D341Med (cell line): ENCODE data around the gene BAHCC1.
"Not testable (repeated sequence)": the region's sequence is repeated elsewhere in the genome, so short reads cannot be mapped to it uniquely, and the experiment has no call there.

ENCODE experiments used
- DNase-seq: peaks from one replicate; pipeline ENCODE4 v3.0.0; 2012; ENCODE audit warnings: low spot score

The BAHCC1 gene

GRCh38 chr17:81394921-81395599 lies at the start of gene BAHCC1:
BAHCC1 (plus strand) TSS chr17:81395457; CDS start chr17:81399740, 4,283 bp downstream.
- peak; percentile 97 for DNase-seq

- peak; percentile 100 for DNase-seq
Observed at GRCh38 chr17:81346090-81346907, 49.0 kb upstream of the BAHCC1 start.

GRCh38 chr17:81346908-81347349 lies 48.3 kb upstream of the BAHCC1 start:
- DNase-seq: no peak

- DNase-seq: no peak
Observed at GRCh38 chr17:81347437-81347836, 47.8 kb upstream of the BAHCC1 start.

- DNase-seq: no peak
Observed at GRCh38 chr17:81348097-81349055, 46.9 kb upstream of the BAHCC1 start.

GRCh38 chr17:81349397-81350319 lies 45.6 kb upstream of the BAHCC1 start:
- DNase-seq: no peak

GRCh38 chr17:81350320-81350890 lies 44.9 kb upstream of the BAHCC1 start:
- no peak for DNase-seq

- DNase-seq: not testable (repeated sequence)
Observed at GRCh38 chr17:81351329-81352052, 43.8 kb upstream of the BAHCC1 start.

- DNase-seq: not testable (repeated sequence)
Observed at GRCh38 chr17:81352056-81352455, 43.2 kb upstream of the BAHCC1 start.

GRCh38 chr17:81354252-81354953 lies 40.9 kb upstream of the BAHCC1 start:
- no peak for DNase-seq

- DNase-seq: no peak
Observed at GRCh38 chr17:81354954-81355347, 40.3 kb upstream of the BAHCC1 start.

- no peak for DNase-seq
Observed at GRCh38 chr17:81359218-81359617, 36.0 kb upstream of the BAHCC1 start.

GRCh38 chr17:81362001-81362400 lies 33.3 kb upstream of the BAHCC1 start:
- DNase-seq: not testable (repeated sequence)

GRCh38 chr17:81364278-81365147 lies 30.7 kb upstream of the BAHCC1 start:
- no peak for DNase-seq

GRCh38 chr17:81365148-81365600 lies 30.1 kb upstream of the BAHCC1 start:
- no peak for DNase-seq

GRCh38 chr17:81365601-81366585 lies 29.4 kb upstream of the BAHCC1 start:
- DNase-seq: no peak

GRCh38 chr17:81366648-81367047 lies 28.6 kb upstream of the BAHCC1 start:
- DNase-seq: no peak
